Fibroblast of pulmonary artery (primary cell): ENCODE results near the gene MAGED2.
A peak's percentile ranks its signal among the peaks of the same experiment; 100 is the strongest.

Experiments
- DNase-seq: peaks from one replicate; pipeline ENCODE4 v3.0.0-alpha.2; 2010; ENCODE audit warnings: low read depth
- H3K4me3 ChIP-seq: replicated peaks from 2 replicates; pipeline ENCODE4 v1.5.1; 2011; ENCODE audit warnings: low read depth, mild to moderate bottlenecking, control low read depth, low read length, moderate library complexity
- CTCF ChIP-seq: IDR thresholded peaks from 2 replicates; pipeline ENCODE4 v1.5.1; 2011; ENCODE audit warnings: mild to moderate bottlenecking, control low read depth, low read length, inconsistent platforms; ENCODE audit errors: missing control alignments

The MAGED2 gene

GRCh38 chrX:54808605-54809483 is 1.3 kb downstream of the MAGED2 start:
- DNase-seq, result peak; percentile 98
- TF ChIP-seq CTCF, result no peak
- peak overlapping the region; percentile 81 for H3K4me3 ChIP-seq

- no peak overlapping the region for H3K4me3 ChIP-seq
- DNase-seq, result no peak
- TF ChIP-seq CTCF, result no peak
Measured at GRCh38 chrX:54810532-54810931, 3.0 kb downstream of the MAGED2 start.

DNA sequence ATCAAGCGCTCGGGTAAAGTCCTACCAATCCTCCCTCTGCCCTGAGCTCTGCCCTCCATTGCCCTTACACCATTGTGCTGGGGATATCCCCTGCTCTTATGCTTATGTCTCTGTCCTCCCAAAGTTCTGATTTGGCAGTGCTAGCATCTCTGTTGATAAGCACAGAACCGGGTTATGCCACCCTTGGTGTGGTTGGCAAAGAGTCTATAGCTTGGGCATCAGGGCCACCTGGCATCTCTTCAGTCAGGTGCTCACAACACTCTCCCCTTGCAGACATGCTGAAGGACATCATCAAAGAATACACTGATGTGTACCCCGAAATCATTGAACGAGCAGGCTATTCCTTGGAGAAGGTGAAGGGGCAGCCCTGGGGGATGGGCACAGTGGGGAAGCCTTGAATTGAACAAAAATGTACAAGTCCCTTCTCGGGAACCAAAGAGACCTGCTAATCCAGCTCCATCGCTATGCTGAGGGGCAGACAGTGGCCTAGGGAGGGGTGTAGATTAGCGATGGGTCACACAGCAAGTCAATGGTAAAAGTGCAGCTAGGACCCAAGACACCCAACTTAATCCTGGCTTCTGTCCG is 3.8 kb downstream of the MAGED2 start:
- no peak for TF ChIP-seq CTCF
- H3K4me3 ChIP-seq, result no peak overlapping the region
- DNase-seq, result no peak

DNA sequence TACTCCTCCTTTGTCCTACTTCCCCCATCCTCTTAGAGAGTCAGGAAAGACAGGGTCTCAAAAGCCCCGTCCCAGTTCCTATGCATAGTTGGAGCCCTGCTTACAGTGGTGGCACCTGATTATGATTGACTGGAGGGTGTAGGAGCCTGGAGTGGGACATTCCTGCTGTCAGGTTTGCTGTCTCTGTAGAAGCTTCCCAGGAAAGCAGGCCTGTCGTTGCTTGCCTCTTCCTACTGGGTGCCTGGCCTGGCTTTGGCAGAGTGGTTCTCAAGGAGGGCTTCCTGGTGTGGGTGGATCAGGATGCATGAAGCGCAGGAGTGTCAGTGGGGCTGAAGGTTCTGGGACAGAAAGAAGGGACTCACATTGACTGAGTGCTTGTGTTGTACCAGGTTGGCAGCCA is 4.8 kb downstream of the MAGED2 start:
- no peak for TF ChIP-seq CTCF

DNA sequence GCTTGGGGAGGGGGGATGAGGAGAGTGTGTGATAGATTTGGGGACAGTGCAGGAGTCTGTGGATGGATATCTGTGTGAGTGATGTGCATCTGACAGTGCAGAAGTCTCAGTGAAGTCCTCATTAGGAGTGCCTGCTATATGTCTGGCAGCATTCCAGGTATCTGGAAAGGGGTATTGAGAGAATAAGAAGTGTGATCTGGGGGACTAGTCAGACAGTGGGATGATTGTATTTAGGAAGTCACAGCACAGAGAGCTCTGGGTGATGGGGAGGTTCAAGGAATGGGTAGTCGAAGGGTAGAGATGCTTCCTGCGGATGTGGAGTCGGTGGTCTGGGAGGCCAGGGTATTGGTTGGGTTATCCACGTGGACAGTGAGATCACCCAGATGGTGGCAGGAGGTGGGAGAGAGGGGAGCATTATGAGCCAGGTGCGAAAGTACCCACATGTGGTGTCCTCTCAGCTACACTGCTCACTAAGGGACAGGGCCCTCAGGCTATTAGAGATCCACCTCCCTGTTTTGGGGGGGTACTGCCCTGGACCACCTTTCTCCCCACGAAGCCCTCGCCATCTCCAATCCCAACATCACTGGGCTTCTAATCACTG is 9.8 kb downstream of the MAGED2 start:
- DNase-seq, result peak; percentile 4
- no peak for TF ChIP-seq CTCF
- no peak overlapping the region for H3K4me3 ChIP-seq

More for the DNA sequence above, 4.8 kb downstream of the MAGED2 start:
- H3K4me3 ChIP-seq, result no peak overlapping the region
- no peak for DNase-seq

- no peak for TF ChIP-seq CTCF
- no peak for DNase-seq
- no peak overlapping the region for H3K4me3 ChIP-seq
Measured at GRCh38 chrX:54818221-54818620, 10.7 kb downstream of the MAGED2 start.
